Measurements from ENCODE around the gene GADD45GIP1.

DNA sequence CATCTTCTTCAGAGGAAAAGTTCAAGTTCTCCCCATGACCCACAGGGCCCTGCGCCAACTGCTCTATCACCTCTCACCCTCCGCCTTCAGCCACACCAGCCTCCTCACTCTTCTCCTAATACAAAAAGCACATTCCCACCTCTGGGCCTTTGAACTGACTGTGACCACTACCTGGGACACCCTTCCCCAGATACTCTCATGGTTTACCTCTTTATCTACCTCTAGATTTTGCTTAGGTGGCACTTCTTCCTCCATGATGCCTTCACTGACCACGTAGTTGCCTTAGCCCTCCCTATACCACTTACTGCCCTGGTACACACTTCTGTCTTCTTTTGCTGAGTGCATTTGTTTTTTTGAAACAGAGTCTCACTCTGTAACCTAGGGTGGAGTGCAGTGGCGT is 34.1 kb downstream of the GADD45GIP1 start:
- TF ChIP-seq, protein P1, sequence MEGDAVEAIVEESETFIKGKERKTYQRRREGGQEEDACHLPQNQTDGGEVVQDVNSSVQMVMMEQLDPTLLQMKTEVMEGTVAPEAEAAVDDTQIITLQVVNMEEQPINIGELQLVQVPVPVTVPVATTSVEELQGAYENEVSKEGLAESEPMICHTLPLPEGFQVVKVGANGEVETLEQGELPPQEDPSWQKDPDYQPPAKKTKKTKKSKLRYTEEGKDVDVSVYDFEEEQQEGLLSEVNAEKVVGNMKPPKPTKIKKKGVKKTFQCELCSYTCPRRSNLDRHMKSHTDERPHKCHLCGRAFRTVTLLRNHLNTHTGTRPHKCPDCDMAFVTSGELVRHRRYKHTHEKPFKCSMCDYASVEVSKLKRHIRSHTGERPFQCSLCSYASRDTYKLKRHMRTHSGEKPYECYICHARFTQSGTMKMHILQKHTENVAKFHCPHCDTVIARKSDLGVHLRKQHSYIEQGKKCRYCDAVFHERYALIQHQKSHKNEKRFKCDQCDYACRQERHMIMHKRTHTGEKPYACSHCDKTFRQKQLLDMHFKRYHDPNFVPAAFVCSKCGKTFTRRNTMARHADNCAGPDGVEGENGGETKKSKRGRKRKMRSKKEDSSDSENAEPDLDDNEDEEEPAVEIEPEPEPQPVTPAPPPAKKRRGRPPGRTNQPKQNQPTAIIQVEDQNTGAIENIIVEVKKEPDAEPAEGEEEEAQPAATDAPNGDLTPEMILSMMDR (IDR thresholded peaks at IDR 0.05), result no peak
- no peak for TF ChIP-seq EZH2 (IDR thresholded peaks at IDR 0.05; ENCODE audit: borderline replicate concordance, insufficient read depth, low read depth, low read length, poor library complexity, severe bottlenecking)

All from B cell (primary cell).